CD4-positive, alpha-beta memory T cell (primary cell): ENCODE data around the gene TRIM59. TPM values are rescaled to one million over a fixed set of nuclear protein-coding genes. Genes with fewer than 3 reads are reported as not detected.

ENCODE experiments used
- CTCF ChIA-PET: fragments of 350-600 bp; sonication (Branson Sonifier 250); formaldehyde crosslinking; loops from one replicate; lab custom pipeline; 2021; ENCODE audit warnings: inconsistent platforms; ENCODE audit not compliant: partially characterized antibody; lab: Charles Lee
- POLR2A ChIA-PET: fragments of 350-600 bp; sonication (Branson Sonifier 250); formaldehyde crosslinking; loops from one replicate; lab custom pipeline; 2021; ENCODE audit not compliant: partially characterized antibody; lab: Charles Lee
- DNase-seq, 5 donors: peaks; one replicate each; pipeline versions ENCODE4 v3.0.0 to v3.0.0-alpha.2; 2020 to 2022; ENCODE audit warnings: mixed read lengths in 1 of 5
- H3K27ac ChIP-seq: one replicate; pipeline ENCODE4 v1.7.0; 2013; ENCODE audit warnings: low read depth, low read length
- H3K27me3 ChIP-seq: 2 replicates; pipeline ENCODE4 v1.7.0; 2013; ENCODE audit warnings: mild to moderate bottlenecking, low read length, moderate library complexity; ENCODE audit not compliant: insufficient read depth
- H3K36me3 ChIP-seq: 2 replicates; pipeline ENCODE4 v1.7.0; 2013; ENCODE audit warnings: mild to moderate bottlenecking, low read length, moderate library complexity; ENCODE audit not compliant: insufficient read depth
- H3K4me1 ChIP-seq: 2 replicates; pipeline ENCODE4 v1.7.0; 2013; ENCODE audit warnings: mild to moderate bottlenecking, low read length, moderate library complexity; ENCODE audit not compliant: insufficient read depth
- H3K4me3 ChIP-seq, 2 donors: one replicate each; pipeline ENCODE4 v1.7.0; 2013; ENCODE audit warnings: low read length in 2 of 2, mild to moderate bottlenecking in 1 of 2
- H3K9me3 ChIP-seq, 2 donors: one replicate each; pipeline ENCODE4 v1.7.0; 2013; ENCODE audit warnings: low read length in 2 of 2, control low read depth in 1 of 2; ENCODE audit not compliant: control insufficient read depth in 1 of 2
- H3K27ac Mint-ChIP-seq, 7 donors: one replicate each; pipeline ENCODE4 v1.8.0; 2020 to 2021; ENCODE audit warnings: mixed read lengths in 7 of 7, mild to moderate bottlenecking in 6 of 7, inconsistent platforms in 3 of 7, moderate library complexity in 3 of 7
- H3K27me3 Mint-ChIP-seq, 2 donors: one replicate each; pipeline ENCODE4 v1.8.0; 2020 to 2021; ENCODE audit warnings: mixed read lengths in 2 of 2
- H3K36me3 Mint-ChIP-seq, 2 donors: one replicate each; pipeline ENCODE4 v1.8.0; 2020 to 2021; ENCODE audit warnings: mixed read lengths in 2 of 2, inconsistent platforms in 1 of 2, mild to moderate bottlenecking in 1 of 2
- H3K4me1 Mint-ChIP-seq, 4 donors: one replicate each; pipeline ENCODE4 v1.8.0; 2020 to 2021; ENCODE audit warnings: mixed read lengths in 4 of 4, mild to moderate bottlenecking in 1 of 4
- H3K4me3 Mint-ChIP-seq, 8 donors: one replicate each; pipeline ENCODE4 v1.8.0; 2020 to 2021; ENCODE audit warnings: mixed read lengths in 8 of 8, mild to moderate bottlenecking in 7 of 8, moderate library complexity in 6 of 8, inconsistent platforms in 3 of 8
- H3K9me3 Mint-ChIP-seq, 8 donors: one replicate each; pipeline ENCODE4 v1.8.0; 2020 to 2021; ENCODE audit warnings: mixed read lengths in 8 of 8, mild to moderate bottlenecking in 5 of 8, inconsistent platforms in 3 of 8, moderate library complexity in 1 of 8
- intact Hi-C: fragments of 100-400 bp; cut with micrococcal nuclease; formaldehyde crosslinking; loops from one replicate; pipeline ENCODE4 v1.15.1; 2023
- polyA plus RNA-seq, 2 donors: library from polyadenylated mRNA; unstranded; fragments of 300-500 nt; fragmentation: Illumina TruSeq; gene quantifications; one replicate each; pipeline ENCODE4 v1.2.3, GENCODE V29; 2021
- total RNA-seq, 2 experiments: library from RNA; stranded (reverse); gene quantifications; one replicate each; pipeline ENCODE4 v1.2.3, GENCODE V29; 2021

The TRIM59 gene
- total and polyA plus RNA-seq, 4 experiments from 2014 or later = 21.6 to 31.5 (median 27.3) TPM

DNA sequence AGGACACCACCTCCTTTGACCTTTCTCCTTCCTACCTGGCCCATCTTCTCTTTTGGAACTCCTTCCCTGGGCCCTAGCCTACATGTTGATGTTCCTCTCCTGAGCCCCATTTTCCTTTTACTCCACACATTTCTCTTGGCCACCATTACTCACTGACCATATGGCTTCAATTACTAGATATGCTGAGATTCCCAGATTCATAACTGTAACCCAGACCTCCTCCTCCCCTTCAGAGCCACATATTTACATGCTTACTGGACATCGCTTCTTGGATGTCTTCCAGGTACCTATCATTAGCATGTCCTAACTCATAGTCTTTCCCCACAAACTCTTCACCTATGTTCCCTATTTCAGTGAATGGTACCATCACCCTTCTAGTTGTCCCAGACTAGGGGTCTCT lies 24.4 kb upstream of the TRIM59 start:
- DNase-seq = no peak
- no peak overlapping the region for H3K4me3 Mint-ChIP-seq
- no peaks in the 10 kb centered on the region for H3K9me3 ChIP-seq
- H3K27ac ChIP-seq = no peak overlapping the region
- no peaks in the 10 kb centered on the region for H3K36me3 ChIP-seq
- peaks cover 9 to 16% of the 10 kb centered on the region in 2 donors for H3K27me3 Mint-ChIP-seq
- H3K4me1 Mint-ChIP-seq = no peaks in the 10 kb centered on the region
- H3K4me3 ChIP-seq = no peak overlapping the region
- H3K36me3 Mint-ChIP-seq = peaks cover 3 to 10% of the 10 kb centered on the region in 2 donors
- ChIA-PET CTCF (no interaction called here), POLR2A (no interaction called here)
- intact Hi-C loops = no loop called here
- peaks cover 5 to 26% (median 17%) of the 10 kb centered on the region in 8 donors for H3K9me3 Mint-ChIP-seq
- no peak overlapping the region for H3K27ac Mint-ChIP-seq
- H3K27me3 ChIP-seq = no peaks in the 10 kb centered on the region
- H3K4me1 ChIP-seq = no peaks in the 10 kb centered on the region

DNA sequence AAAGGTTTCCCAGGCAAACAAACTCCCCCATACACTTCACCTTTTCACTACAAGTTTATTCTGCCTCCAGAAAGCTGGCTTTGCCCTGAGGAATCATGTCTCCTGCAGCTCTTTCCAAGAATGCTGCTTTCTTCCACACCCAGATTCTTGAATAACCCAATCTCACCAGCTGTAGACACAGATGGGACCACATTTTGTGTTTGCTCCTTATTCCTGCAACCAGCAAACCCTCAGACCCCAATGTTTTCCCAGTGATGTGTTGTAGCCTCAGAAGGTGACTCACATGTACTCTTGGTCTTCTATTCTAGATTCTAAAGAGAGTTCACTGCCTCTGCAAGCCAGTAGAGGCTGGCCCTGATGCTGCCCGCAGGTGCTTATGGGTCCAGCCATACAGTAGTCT lies 23.6 kb upstream of the TRIM59 start:
- intact Hi-C loops = no loop called here

DNA sequence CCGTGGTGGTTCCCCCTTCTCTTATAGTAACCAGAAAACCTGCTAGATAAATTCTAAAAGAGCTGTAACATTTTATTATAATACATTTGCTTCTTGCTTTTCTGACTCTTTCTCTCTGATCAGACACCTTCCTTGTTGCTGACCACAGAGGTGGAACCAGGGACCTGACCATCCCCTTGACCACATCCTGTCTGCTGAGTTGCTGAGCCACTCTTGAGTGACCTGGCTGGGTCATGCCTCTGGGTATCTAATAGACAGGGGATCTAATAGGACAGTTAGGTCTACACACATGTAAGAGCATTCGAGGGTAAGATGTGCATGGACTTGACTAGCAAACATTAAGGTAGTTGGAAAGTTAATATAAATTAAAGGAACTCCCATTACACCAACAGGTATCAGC lies 22.8 kb upstream of the TRIM59 start:
- CTCF ChIA-PET = no interaction called here
- Mint-ChIP-seq H3K4me1 (no peaks in the 10 kb centered on the region), H3K4me3 (no peak overlapping the region), H3K36me3 (peaks cover 2 to 13% of the 10 kb centered on the region in 2 donors), H3K9me3 (peaks cover 5 to 28% (median 17%) of the 10 kb centered on the region in 8 donors), H3K27me3 (peaks cover 13 to 17% of the 10 kb centered on the region in 2 donors), H3K27ac (no peak overlapping the region)
- no peaks in the 10 kb centered on the region for H3K27me3 ChIP-seq
- H3K4me1 ChIP-seq = no peaks in the 10 kb centered on the region
- no peaks in the 10 kb centered on the region for H3K9me3 ChIP-seq
- no peaks in the 10 kb centered on the region for H3K36me3 ChIP-seq
- no peak for DNase-seq
- POLR2A ChIA-PET = no interaction called here
- no peak overlapping the region for H3K4me3 ChIP-seq
- intact Hi-C loops = no loop called here
- H3K27ac ChIP-seq = no peak overlapping the region

More for the DNA sequence above, 23.6 kb upstream of the TRIM59 start:
- no peaks in the 10 kb centered on the region for H3K4me1 ChIP-seq
- no peaks in the 10 kb centered on the region for H3K9me3 ChIP-seq
- H3K4me3 ChIP-seq = no peak overlapping the region
- CTCF ChIA-PET = no interaction called here
- H3K36me3 Mint-ChIP-seq = peaks cover 2 to 13% of the 10 kb centered on the region in 2 donors
- peaks cover 13 to 19% of the 10 kb centered on the region in 2 donors for H3K27me3 Mint-ChIP-seq
- peaks cover 5 to 28% (median 17%) of the 10 kb centered on the region in 8 donors for H3K9me3 Mint-ChIP-seq
- POLR2A ChIA-PET = no interaction called here
- no peaks in the 10 kb centered on the region for H3K4me1 Mint-ChIP-seq
- no peak overlapping the region for H3K4me3 Mint-ChIP-seq
- no peak for DNase-seq
- H3K27ac ChIP-seq = no peak overlapping the region
- H3K27me3 ChIP-seq = no peaks in the 10 kb centered on the region
- no peak overlapping the region for H3K27ac Mint-ChIP-seq
- H3K36me3 ChIP-seq = no peaks in the 10 kb centered on the region

DNA sequence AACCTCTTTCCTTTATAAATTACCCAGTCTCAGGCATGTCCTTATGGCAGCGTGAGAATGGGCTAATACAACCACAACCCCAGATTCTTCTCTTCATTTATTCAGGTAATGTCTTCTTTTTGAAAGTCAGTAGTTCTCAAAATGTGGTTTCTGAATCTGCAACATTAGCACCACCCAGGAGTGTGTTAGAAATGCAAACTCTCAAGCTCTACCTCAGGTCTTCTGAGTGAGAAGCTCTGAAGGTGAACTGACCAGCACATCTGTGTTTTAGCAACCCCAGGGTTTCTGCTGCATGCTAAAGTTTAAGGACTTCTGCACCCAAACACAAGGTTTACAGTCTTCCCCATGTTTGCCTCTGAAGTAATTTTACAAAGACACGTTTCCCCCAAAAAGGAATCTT lies 22.3 kb upstream of the TRIM59 start:
- no peaks in the 10 kb centered on the region for H3K36me3 ChIP-seq
- peaks cover 5 to 28% (median 17%) of the 10 kb centered on the region in 8 donors for H3K9me3 Mint-ChIP-seq

DNA sequence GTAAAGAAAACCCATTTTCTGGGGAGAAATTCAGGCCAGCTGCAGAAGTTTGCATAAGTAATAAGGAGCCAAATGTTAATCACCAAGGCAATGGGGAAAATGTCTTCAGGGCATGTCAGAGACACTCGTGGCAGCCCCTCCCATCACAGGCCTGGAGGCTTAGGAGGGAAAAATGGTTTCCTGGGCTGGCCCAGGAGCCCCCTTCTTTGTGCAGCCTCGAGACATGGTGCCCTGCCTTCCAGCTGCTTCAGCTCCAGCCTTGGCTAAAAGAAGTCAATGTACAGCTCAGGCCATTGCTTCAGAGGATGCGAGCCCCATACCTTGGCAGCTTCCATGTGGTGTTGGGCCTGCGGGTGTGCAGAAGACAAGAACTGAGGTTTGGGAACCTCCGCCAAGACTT lies 20.6 kb upstream of the TRIM59 start:
- Mint-ChIP-seq H3K36me3 (peaks cover 2 to 13% of the 10 kb centered on the region in 2 donors), H3K27ac (no peak overlapping the region), H3K9me3 (peaks cover 5 to 28% (median 17%) of the 10 kb centered on the region in 8 donors), H3K27me3 (peaks cover 12 to 21% of the 10 kb centered on the region in 2 donors), H3K4me3 (no peak overlapping the region), H3K4me1 (no peaks in the 10 kb centered on the region)
- Histone ChIP-seq H3K27ac (no peak overlapping the region), H3K4me3 (no peak overlapping the region), H3K9me3 (no peaks in the 10 kb centered on the region), H3K27me3 (no peaks in the 10 kb centered on the region), H3K4me1 (no peaks in the 10 kb centered on the region), H3K36me3 (no peaks in the 10 kb centered on the region)
- intact Hi-C loops = no loop called here
- CTCF ChIA-PET = no interaction called here
- POLR2A ChIA-PET = no interaction called here
- no peak for DNase-seq

More for the DNA sequence above, 22.3 kb upstream of the TRIM59 start:
- Mint-ChIP-seq H3K4me1 (no peaks in the 10 kb centered on the region), H3K36me3 (peaks cover 2 to 13% of the 10 kb centered on the region in 2 donors), H3K27ac (no peak overlapping the region), H3K27me3 (peaks cover 12 to 20% of the 10 kb centered on the region in 2 donors), H3K4me3 (no peak overlapping the region)
- no peak for DNase-seq
- H3K4me1 ChIP-seq = no peaks in the 10 kb centered on the region
- H3K27ac ChIP-seq = no peak overlapping the region
- H3K9me3 ChIP-seq = no peaks in the 10 kb centered on the region
- POLR2A ChIA-PET = no interaction called here
- H3K4me3 ChIP-seq = no peak overlapping the region
- CTCF ChIA-PET = no interaction called here
- intact Hi-C loops = no loop called here
- no peaks in the 10 kb centered on the region for H3K27me3 ChIP-seq

DNA sequence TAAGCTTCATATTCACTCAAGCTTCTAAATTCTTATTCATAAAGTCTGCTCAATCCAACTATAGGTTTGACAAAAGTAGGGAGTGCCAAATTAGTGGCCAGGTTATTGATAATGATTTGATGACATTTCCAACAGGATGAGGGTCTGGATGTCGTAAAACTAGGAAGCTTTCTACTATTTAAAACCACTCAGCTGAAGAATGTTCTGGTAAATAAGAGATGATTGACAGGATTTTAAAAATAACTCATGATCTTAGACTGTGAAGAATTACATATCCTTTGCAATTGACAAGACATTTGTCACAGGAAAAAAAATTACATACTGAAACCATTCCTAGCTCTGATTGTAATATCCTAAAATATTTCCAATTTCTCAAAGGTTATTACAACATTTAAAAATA lies 15.4 kb upstream of the TRIM59 start:
- Mint-ChIP-seq H3K27ac (no peak overlapping the region), H3K9me3 (peaks cover 3 to 13% (median 8%) of the 10 kb centered on the region in 8 donors), H3K4me1 (no peaks in the 10 kb centered on the region), H3K36me3 (peaks cover 2 to 13% of the 10 kb centered on the region in 2 donors), H3K27me3 (peaks cover 21 to 25% of the 10 kb centered on the region in 2 donors), H3K4me3 (no peak overlapping the region)
- CTCF ChIA-PET = interaction anchor here (0.6 to 0.8 kb wide), 2 partner anchors 21 to 42 kb away, joined by 3 read pairs; no protein-coding TSS in a partner anchor
- H3K9me3 ChIP-seq = no peaks in the 10 kb centered on the region
- intact Hi-C loops = no loop called here
- H3K4me1 ChIP-seq = no peaks in the 10 kb centered on the region
- no peaks in the 10 kb centered on the region for H3K27me3 ChIP-seq
- H3K27ac ChIP-seq = no peak overlapping the region
- POLR2A ChIA-PET = no interaction called here
- no peak for DNase-seq
- no peak overlapping the region for H3K4me3 ChIP-seq
- H3K36me3 ChIP-seq = no peaks in the 10 kb centered on the region

DNA sequence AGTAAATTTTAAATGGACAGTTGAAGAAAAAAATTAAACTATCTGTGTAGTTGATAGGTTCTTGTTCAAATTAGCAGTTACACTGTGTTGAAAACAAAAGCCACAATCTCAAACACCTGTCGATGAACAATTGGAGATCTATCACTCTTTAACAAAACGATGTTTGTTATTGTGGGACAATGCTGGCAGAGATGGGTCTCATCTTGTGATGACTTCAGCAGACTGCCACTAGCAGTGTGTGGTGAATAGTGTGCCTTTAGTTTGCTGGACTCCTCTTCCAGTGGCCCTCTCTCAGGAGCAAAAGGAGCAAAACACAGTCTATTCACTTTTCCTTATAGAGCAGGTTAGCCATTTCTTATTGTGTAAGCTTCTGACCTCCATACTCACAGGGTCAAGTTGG lies 14.7 kb upstream of the TRIM59 start:
- Histone ChIP-seq H3K4me1 (no peaks in the 10 kb centered on the region), H3K4me3 (no peak overlapping the region), H3K36me3 (no peaks in the 10 kb centered on the region), H3K9me3 (no peaks in the 10 kb centered on the region), H3K27me3 (no peaks in the 10 kb centered on the region), H3K27ac (no peak overlapping the region)
- peaks cover 0 to 6% of the 10 kb centered on the region in 2 donors for H3K36me3 Mint-ChIP-seq
- H3K27ac Mint-ChIP-seq = no peak overlapping the region
- H3K4me3 Mint-ChIP-seq = no peak overlapping the region
- peaks cover 17 to 20% of the 10 kb centered on the region in 2 donors for H3K27me3 Mint-ChIP-seq
- H3K4me1 Mint-ChIP-seq = no peaks in the 10 kb centered on the region
- intact Hi-C loops = no loop called here
- CTCF ChIA-PET = interaction anchor here (0.6 kb wide), 1 partner anchor 43 kb away, joined by 3 read pairs; no protein-coding TSS in a partner anchor
- DNase-seq = no peak
- H3K9me3 Mint-ChIP-seq = peaks cover 0 to 7% (median 2%) of the 10 kb centered on the region in 8 donors
- POLR2A ChIA-PET = no interaction called here
